Stimulated activated CD4-positive, alpha-beta T cell treated with anti-CD3 and anti-CD28 coated beads, Interleukin-15, amount 100 ng/mL, for 48 hours (primary cell): ENCODE results near the gene MAP2K2.

ENCODE experiments used
- DNase-seq, 2 donors: peaks; one replicate each; pipeline ENCODE4 v3.0.0-alpha.2; 2020; ENCODE audit warnings: low read depth in 2 of 2

Gene MAP2K2

GRCh38 chr19:4077800-4078684 lies 45.9 kb downstream of the MAP2K2 start:
- DNase-seq, result peak in 1 of 2 donors; percentile 48

- no peak for DNase-seq
Observed at GRCh38 chr19:4077007-4077374, 46.9 kb downstream of the MAP2K2 start.

- peak in 1 of 2 donors; percentile 47 for DNase-seq
Observed at GRCh38 chr19:4075373-4075772, 48.5 kb downstream of the MAP2K2 start.

GRCh38 chr19:4071610-4072009 lies 52.3 kb downstream of the MAP2K2 start:
- DNase-seq, result no peak

- DNase-seq, result peak in 1 of 2 donors; percentile 45
Observed at GRCh38 chr19:4069331-4069959, 54.5 kb downstream of the MAP2K2 start.

- DNase-seq, result no peak
Observed at GRCh38 chr19:4068047-4068966, 55.6 kb downstream of the MAP2K2 start.

- no peak for DNase-seq
Observed at GRCh38 chr19:4067396-4068046, 56.4 kb downstream of the MAP2K2 start.

GRCh38 chr19:4066682-4067395 lies 57.1 kb downstream of the MAP2K2 start, which contains the start of gene ZBTB7A:
TSS of gene ZBTB7A (minus strand) at chr19:4066899. CDS start at chr19:4055232, 11,667 bp downstream.
- peak in 1 of 2 donors; percentile 64 for DNase-seq

GRCh38 chr19:4066176-4066606 lies 57.7 kb downstream of the MAP2K2 start:
- DNase-seq, result no peak

GRCh38 chr19:4065430-4066175 lies 58.3 kb downstream of the MAP2K2 start:
- peak; percentile 94 for DNase-seq

- no peak for DNase-seq
Observed at GRCh38 chr19:4064496-4065260, 59.2 kb downstream of the MAP2K2 start.

- no peak for DNase-seq
Observed at GRCh38 chr19:4064149-4064495, 59.8 kb downstream of the MAP2K2 start.

- DNase-seq, result no peak
Observed at GRCh38 chr19:4063369-4064148, 60.4 kb downstream of the MAP2K2 start.

GRCh38 chr19:4062419-4063368 lies 61.2 kb downstream of the MAP2K2 start:
- DNase-seq, result no peak

- DNase-seq, result no peak
Observed at GRCh38 chr19:4061683-4062418, 62.1 kb downstream of the MAP2K2 start.

GRCh38 chr19:4061178-4061682 lies 62.7 kb downstream of the MAP2K2 start:
- DNase-seq, result no peak
